Measurements from ENCODE around the gene COX4I2.
"Not testable (repeated sequence)": the region's sequence is repeated elsewhere in the genome, so short reads cannot be mapped to it uniquely, and the experiment has no call there.

Gene COX4I2

GRCh38 chr20:31661625-31662371 is 24.1 kb downstream of the COX4I2 start:
- peak; percentile 84 for DNase-seq

GRCh38 chr20:31662372-31662854 is 24.7 kb downstream of the COX4I2 start:
- no peak for DNase-seq

GRCh38 chr20:31663524-31663837 is 25.8 kb downstream of the COX4I2 start:
- no peak for DNase-seq

GRCh38 chr20:31663838-31664695 is 26.4 kb downstream of the COX4I2 start:
- DNase-seq, result no peak

GRCh38 chr20:31664696-31665354 is 27.1 kb downstream of the COX4I2 start:
- DNase-seq, result no peak

GRCh38 chr20:31665753-31666152 is 28.0 kb downstream of the COX4I2 start:
- DNase-seq, result no peak

- peak; percentile 54 for DNase-seq
Measured at GRCh38 chr20:31666258-31667042, 28.7 kb downstream of the COX4I2 start.

GRCh38 chr20:31667315-31668285 is 29.9 kb downstream of the COX4I2 start:
- no peak for DNase-seq

- not testable (repeated sequence) for DNase-seq
Measured at GRCh38 chr20:31668944-31669343, 31.2 kb downstream of the COX4I2 start.

- DNase-seq, result no peak
Measured at GRCh38 chr20:31669876-31670275, 32.2 kb downstream of the COX4I2 start.

- no peak for DNase-seq
Measured at GRCh38 chr20:31670371-31671228, 32.9 kb downstream of the COX4I2 start.

GRCh38 chr20:31671324-31671723 is 33.6 kb downstream of the COX4I2 start:
- no peak for DNase-seq

- DNase-seq, result no peak
Measured at GRCh38 chr20:31673435-31673834, 35.7 kb downstream of the COX4I2 start.

GRCh38 chr20:31673943-31674463 is 36.3 kb downstream of the COX4I2 start:
- DNase-seq, result peak; percentile 36

GRCh38 chr20:31674895-31675827 is 37.4 kb downstream of the COX4I2 start:
- peak; percentile 92 for DNase-seq

GRCh38 chr20:31675828-31676608 is 38.3 kb downstream of the COX4I2 start:
- peak; percentile 94 for DNase-seq

GRCh38 chr20:31676609-31676989 is 38.9 kb downstream of the COX4I2 start:
- DNase-seq, result no peak

Measured in activated CD4-positive, alpha-beta T cell treated with anti-CD3 and anti-CD28 coated beads, Interleukin-2, Interleukin-6, amounts not matched to agents 100 ng/mL and 50 ng/mL, durations not matched to agents 16 hours and 8 hours (primary cell).